Measurements from ENCODE around the gene COMT. TPM values are rescaled to one million over a fixed set of nuclear protein-coding genes. Genes with fewer than 3 reads are reported as not detected.

Gene COMT
- total RNA-seq, 4 donors from 2014 or later = 58.5 to 103 (median 85.3) TPM

- intact Hi-C loops (cut with DNase I; ENCODE audit: low total_unique reads) (loop anchor here (2.0 kb wide), 1 partner anchor 181 kb away; no protein-coding TSS in a partner anchor), in situ Hi-C loops (cut with MboI; ENCODE audit: low pct_ligation_motif_present in 1 of 4, low pct_unique_long_range_greater_than_20kb in 1 of 4, low sequenced_read_pairs in 3 of 4) (loop anchor here in 3 of 4 donors (5.0 kb wide), 1 partner anchor 179 kb away; no protein-coding TSS in a partner anchor)
- TF ChIP-seq POLR2A (IDR thresholded peaks at IDR 0.05) = no peak
- TF ChIP-seq CTCF (IDR thresholded peaks at IDR 0.05) = no peak
- no peak for TF ChIP-seq POLR2AphosphoS5 (IDR thresholded peaks at IDR 0.05)
- no peak for TF ChIP-seq EP300 (IDR thresholded peaks at IDR 0.05; ENCODE audit: low read depth)
- Histone ChIP-seq H3K27me3 (no peaks in the 10 kb centered on the region), H3K4me3 (no peak overlapping the region), H3K9me3 (no peaks in the 10 kb centered on the region), H3K36me3 (peaks cover 0 to 34% (median 10%) of the 10 kb centered on the region in 4 donors), H3K27ac (no peak overlapping the region), H3K4me1 (no peaks in the 10 kb centered on the region)
- no peak for DNase-seq
- 85 to 90% methylated on average over 6 to 10 of the region's 12 CpGs for WGBS, 2 donors (ENCODE audit: low coverage in 1 of 2)
Measured at GRCh38 chr22:19911540-19912270, 29.9 kb upstream of the COMT start.

- Histone ChIP-seq H3K4me1 (no peaks in the 10 kb centered on the region), H3K36me3 (peaks cover 0 to 37% (median 10%) of the 10 kb centered on the region in 4 donors), H3K9me3 (no peaks in the 10 kb centered on the region), H3K27me3 (no peaks in the 10 kb centered on the region), H3K27ac (no peak overlapping the region), H3K4me3 (no peak overlapping the region)
- DNase-seq = no peak
- intact Hi-C loops (cut with DNase I; ENCODE audit: low total_unique reads) = no loop called here
- TF ChIP-seq CTCF (IDR thresholded peaks at IDR 0.05) (no peak), POLR2A (IDR thresholded peaks at IDR 0.05) (no peak), POLR2AphosphoS5 (IDR thresholded peaks at IDR 0.05) (no peak), EP300 (IDR thresholded peaks at IDR 0.05; ENCODE audit: low read depth) (no peak)
- in situ Hi-C loops (cut with MboI; ENCODE audit: low pct_ligation_motif_present in 1 of 4, low pct_unique_long_range_greater_than_20kb in 1 of 4, low sequenced_read_pairs in 3 of 4) = loop anchor here in 3 of 4 donors (5.0 kb wide), 1 partner anchor 180 kb away; no protein-coding TSS in a partner anchor
- 25 to 67% methylated on average over 2 to 19 of the region's 20 CpGs for WGBS, 2 donors (ENCODE audit: low coverage in 1 of 2)
Measured at GRCh38 chr22:19912271-19912999, 29.1 kb upstream of the COMT start.

- intact Hi-C loops (cut with DNase I; ENCODE audit: low total_unique reads) (no loop called here), in situ Hi-C loops (cut with MboI; ENCODE audit: low pct_ligation_motif_present in 1 of 4, low pct_unique_long_range_greater_than_20kb in 1 of 4, low sequenced_read_pairs in 3 of 4) (loop anchor here in 3 of 4 donors (5.0 kb wide), 1 partner anchor 181 kb away; no protein-coding TSS in a partner anchor)
- Histone ChIP-seq H3K27me3 (no peaks in the 10 kb centered on the region), H3K4me3 (no peak overlapping the region), H3K36me3 (peaks cover 0 to 41% (median 10%) of the 10 kb centered on the region in 4 donors), H3K9me3 (no peaks in the 10 kb centered on the region), H3K4me1 (no peaks in the 10 kb centered on the region), H3K27ac (no peak overlapping the region)
- WGBS, 2 donors (ENCODE audit: low coverage in 1 of 2) = 80% methylated on average over 6 of the region's 6 CpGs; no CpG with 5 or more reads in 1 of the 2 donors
- no peak for DNase-seq
- no peak for TF ChIP-seq CTCF (IDR thresholded peaks at IDR 0.05)
- no peak for TF ChIP-seq POLR2A (IDR thresholded peaks at IDR 0.05)
- no peak for TF ChIP-seq POLR2AphosphoS5 (IDR thresholded peaks at IDR 0.05)
- TF ChIP-seq EP300 (IDR thresholded peaks at IDR 0.05; ENCODE audit: low read depth) = no peak
Measured at GRCh38 chr22:19913337-19913936, 28.1 kb upstream of the COMT start.

Data from transverse colon (tissue), 4 donors.